ENCODE measurements around the gene KRT35.

DNA sequence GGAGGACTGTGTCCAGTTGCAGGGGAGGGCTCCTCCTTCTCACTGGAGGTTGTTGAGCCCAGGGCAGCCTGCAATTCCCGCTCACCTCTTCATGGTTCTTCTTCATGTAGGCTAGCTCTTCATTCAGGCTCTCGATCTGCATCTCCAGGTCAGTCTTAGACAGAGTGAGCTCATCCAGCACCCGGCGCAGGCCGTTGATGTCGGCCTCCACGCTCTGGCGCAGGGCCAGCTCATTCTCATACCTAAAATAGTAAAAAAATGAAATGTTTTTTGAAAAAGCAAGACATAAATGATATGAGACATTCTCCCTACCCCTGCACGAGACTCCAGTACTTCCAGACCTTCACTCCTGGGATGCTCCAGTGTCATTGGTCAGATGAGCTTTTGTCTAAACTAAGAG lies 22.3 kb upstream of the KRT35 start:
- TF ChIP-seq POLR2A (IDR thresholded peaks at IDR 0.05; ENCODE audit: low read length) (no peak), GATA1 (IDR thresholded peaks at IDR 0.05; ENCODE audit: low read depth, low read length) (no peak)
